OCI-LY1 (cell line): Measurements from ENCODE around the gene CDHR1.

Source experiments
- EZH2 ChIP-seq: fragments of 200-600 bp; sonication (generic), shearing (Covaris generic); IDR thresholded peaks from 2 replicates; pipeline ENCODE4 v1.8.0; 2017; ENCODE audit warnings: borderline replicate concordance, mixed run types, mild to moderate bottlenecking, antibody characterized with exemption, low read length, moderate library complexity, mixed read lengths
- TF ChIP-seq, protein P1 (sequence below): fragments of 200-600 bp; sonication (generic), shearing (Covaris generic); IDR thresholded peaks from 2 replicates; pipeline ENCODE4 v1.5.1; 2017; ENCODE audit warnings: mild to moderate bottlenecking, antibody characterized with exemption, low read length, moderate library complexity, mixed read lengths

DNA sequence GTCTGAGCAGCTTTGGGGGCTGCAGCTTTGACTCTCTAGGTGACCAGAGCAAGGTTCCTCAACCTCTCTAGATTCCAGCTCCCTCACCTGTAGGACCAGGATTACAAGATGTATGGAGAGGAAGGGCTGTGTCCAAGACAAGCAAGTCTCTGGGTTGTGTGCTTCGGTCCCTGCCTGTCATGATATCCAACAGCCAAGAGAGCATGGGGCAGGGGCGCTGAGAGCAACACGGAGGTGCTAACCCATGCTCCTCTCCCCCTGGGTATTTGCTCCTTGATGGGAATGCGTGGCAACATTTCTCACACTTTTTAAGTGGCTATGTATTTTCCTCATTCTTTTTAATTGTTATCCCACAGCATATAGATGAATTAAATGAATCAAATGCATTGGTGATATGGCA is 10.3 kb downstream of the CDHR1 start:
- TF ChIP-seq, protein P1, sequence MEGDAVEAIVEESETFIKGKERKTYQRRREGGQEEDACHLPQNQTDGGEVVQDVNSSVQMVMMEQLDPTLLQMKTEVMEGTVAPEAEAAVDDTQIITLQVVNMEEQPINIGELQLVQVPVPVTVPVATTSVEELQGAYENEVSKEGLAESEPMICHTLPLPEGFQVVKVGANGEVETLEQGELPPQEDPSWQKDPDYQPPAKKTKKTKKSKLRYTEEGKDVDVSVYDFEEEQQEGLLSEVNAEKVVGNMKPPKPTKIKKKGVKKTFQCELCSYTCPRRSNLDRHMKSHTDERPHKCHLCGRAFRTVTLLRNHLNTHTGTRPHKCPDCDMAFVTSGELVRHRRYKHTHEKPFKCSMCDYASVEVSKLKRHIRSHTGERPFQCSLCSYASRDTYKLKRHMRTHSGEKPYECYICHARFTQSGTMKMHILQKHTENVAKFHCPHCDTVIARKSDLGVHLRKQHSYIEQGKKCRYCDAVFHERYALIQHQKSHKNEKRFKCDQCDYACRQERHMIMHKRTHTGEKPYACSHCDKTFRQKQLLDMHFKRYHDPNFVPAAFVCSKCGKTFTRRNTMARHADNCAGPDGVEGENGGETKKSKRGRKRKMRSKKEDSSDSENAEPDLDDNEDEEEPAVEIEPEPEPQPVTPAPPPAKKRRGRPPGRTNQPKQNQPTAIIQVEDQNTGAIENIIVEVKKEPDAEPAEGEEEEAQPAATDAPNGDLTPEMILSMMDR: no peak
- no peak for TF ChIP-seq EZH2
